HG02571 (cell line): ENCODE results near the gene CEP85.

Experiments used
- ATAC-seq: cut with Tn5 transposase; IDR thresholded peaks from one replicate; pipeline ENCODE4 v1.9.1; 2021; ENCODE audit warnings: mild to moderate bottlenecking, moderate library complexity; ENCODE audit not compliant: unreplicated experiment

The CEP85 gene, protein sequence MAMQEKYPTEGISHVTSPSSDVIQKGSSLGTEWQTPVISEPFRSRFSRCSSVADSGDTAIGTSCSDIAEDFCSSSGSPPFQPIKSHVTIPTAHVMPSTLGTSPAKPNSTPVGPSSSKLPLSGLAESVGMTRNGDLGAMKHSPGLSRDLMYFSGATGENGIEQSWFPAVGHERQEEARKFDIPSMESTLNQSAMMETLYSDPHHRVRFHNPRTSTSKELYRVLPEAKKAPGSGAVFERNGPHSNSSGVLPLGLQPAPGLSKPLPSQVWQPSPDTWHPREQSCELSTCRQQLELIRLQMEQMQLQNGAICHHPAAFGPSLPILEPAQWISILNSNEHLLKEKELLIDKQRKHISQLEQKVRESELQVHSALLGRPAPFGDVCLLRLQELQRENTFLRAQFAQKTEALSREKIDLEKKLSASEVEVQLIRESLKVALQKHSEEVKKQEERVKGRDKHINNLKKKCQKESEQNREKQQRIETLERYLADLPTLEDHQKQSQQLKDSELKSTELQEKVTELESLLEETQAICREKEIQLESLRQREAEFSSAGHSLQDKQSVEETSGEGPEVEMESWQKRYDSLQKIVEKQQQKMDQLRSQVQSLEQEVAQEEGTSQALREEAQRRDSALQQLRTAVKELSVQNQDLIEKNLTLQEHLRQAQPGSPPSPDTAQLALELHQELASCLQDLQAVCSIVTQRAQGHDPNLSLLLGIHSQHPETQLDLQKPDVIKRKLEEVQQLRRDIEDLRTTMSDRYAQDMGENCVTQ

DNA sequence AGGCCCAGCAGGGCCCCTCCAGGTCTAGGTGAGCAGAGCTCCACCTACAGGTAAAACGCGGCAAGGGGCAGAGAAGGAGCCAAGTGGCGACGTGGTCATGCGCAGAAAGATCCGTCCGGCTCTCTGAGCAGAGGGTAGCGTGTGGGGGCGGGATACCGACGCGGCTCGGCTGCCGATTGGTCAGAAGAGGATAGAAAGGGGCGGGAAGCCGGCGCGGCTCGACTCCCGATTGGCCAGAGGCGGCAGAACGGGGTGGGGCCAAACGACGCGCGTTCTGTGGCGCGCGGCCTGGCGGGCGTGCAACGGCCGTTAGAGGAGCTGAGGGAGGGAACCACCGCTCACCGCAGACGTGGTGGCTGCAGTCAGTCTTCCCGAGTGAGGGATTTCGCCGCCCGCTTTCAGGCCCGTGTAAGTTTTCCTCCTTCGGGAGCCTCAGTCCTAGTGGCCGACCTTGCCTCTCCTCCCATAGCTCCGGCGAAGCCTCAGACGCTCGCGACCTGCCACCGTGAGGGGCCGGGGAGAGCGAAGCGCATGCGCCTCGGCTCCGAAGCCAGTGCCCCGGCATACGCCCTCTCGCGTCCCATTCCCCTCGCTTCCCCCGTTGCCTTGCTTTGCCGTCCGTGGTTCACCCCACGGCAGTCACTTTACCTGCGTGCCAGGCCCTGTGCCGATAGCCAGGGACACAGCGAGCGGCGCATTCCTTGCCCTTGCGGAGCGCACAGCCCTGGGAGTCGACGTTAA is at the start of gene CEP85:
Gene CEP85 (plus strand): TSS at position 298 of the 741 bp plus-strand sequence. CDS start 5,584 bp downstream, outside the sequence.
- ATAC-seq = peak; percentile 84

DNA sequence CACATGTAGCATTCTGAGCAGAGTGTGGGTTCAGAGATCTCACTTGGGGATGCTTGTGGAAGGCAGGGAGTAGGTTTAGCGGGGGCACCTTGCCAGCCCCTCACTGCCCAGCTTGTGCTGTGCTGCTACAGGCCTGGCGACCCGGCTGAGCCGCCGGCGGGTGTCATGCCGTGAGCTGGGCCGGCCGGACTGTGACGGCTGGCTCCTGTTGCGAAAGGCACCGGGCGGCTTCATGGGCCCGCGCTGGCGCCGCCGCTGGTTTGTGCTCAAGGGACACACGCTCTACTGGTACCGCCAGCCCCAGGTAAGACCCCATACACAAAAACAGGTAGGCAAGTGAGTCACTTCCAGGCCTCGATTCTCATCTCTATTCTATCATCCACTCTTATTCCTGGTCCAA is 49.1 kb upstream of the CEP85 start:
- ATAC-seq = no peak

- no peak for ATAC-seq
Measured at GRCh38 chr1:26187882-26188281, 46.1 kb upstream of the CEP85 start.

- ATAC-seq = no peak
Measured at GRCh38 chr1:26188477-26188876, 45.5 kb upstream of the CEP85 start.

- ATAC-seq = no peak
Measured at GRCh38 chr1:26189331-26189730, 44.7 kb upstream of the CEP85 start.

- no peak for ATAC-seq
Measured at GRCh38 chr1:26189751-26190275, 44.2 kb upstream of the CEP85 start.

- no peak for ATAC-seq
Measured at GRCh38 chr1:26190373-26190987, 43.5 kb upstream of the CEP85 start, which contains the start of gene CATSPER4. TSS of gene CATSPER4 (plus strand) at chr1:26190602. CDS start at chr1:26190628, 26 bp downstream.

GRCh38 chr1:26191739-26192138 is 42.3 kb upstream of the CEP85 start:
- ATAC-seq = no peak

DNA sequence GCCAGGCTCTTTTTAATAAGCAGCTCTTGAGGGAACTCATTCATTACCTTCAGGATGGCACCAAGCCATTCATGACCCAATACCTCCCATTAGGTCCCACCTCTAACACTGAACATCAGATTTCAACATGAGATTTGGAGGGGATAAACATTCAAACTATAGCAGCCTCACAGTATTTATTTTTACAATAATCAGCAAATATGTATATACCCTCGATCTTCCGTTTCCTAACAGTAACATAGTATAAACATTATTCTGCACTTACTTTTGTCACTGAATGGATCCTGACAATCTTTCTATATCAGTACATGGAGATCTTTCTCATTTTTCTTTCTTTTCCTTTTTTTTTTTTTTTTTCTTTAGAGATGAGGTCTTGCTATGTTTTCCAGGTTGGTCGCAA is 38.2 kb upstream of the CEP85 start:
- no peak for ATAC-seq

GRCh38 chr1:26197301-26197700 is 36.7 kb upstream of the CEP85 start:
- ATAC-seq = no peak

- ATAC-seq = no peak
Measured at GRCh38 chr1:26197813-26198212, 36.2 kb upstream of the CEP85 start.

GRCh38 chr1:26200413-26200812 is 33.6 kb upstream of the CEP85 start:
- no peak for ATAC-seq

DNA sequence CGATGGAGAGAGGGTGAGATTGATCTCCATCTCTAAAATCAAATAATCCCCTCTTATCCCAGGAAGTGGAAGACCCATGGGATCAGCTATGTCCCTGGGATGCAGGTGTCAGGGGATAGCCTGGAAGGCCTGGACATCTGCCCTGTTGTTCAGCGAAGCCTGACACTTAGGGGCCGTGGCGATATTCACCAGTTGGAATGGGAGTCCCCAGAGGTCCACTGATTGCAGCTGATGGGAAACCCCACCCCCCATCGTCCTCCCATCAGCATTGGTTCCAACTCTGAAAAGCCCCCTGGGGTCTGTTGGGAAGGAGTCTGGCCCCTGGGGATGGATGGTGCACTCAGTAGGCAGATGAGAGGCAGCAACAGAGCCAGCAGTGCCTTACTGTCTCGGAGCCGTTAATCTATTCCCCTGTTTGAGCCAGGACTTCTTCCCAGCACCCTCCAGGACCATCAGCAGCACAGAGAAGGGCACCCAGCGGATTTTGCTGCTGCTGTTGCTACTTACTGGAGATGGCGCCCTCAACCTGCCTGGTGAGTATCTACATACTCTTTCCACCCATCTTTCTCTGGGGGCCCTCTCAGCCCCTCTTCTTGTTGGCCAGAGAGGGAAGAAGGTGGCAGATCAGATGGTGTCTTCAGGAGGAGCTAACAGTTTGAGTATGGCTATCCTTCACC is 30.2 kb upstream of the CEP85 start:
- no peak for ATAC-seq

GRCh38 chr1:26210147-26210870 is 23.7 kb upstream of the CEP85 start:
- no peak for ATAC-seq

- ATAC-seq = no peak
Measured at GRCh38 chr1:26212726-26213125, 21.3 kb upstream of the CEP85 start.

DNA sequence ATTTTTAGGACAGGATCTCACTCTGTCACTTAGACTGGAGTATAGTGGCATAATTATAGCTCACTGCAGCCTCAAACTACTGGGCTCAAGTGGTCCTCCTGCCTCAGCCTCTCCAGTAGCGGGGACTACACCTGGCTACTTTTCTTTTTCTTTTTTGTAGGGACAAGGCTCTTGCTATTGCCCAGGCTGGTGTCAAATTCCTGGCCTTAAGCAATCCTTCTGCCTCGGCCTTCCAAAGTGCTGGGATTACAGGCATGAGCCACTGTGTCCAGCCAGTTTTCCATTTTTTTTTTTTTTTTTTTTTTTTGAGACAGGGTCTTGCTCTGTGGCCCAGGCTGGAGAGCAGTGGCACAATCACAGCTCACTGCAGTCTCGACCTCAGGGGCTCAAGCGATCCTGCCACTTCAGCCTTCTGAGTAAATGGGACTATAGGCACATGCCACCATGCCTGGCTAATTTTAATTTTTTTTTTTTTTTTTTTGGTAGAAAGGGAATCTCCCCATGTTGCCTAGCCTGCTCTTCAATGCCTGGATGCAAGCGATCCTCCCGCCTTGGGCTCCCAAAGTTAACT is 20.6 kb upstream of the CEP85 start:
- ATAC-seq = no peak

GRCh38 chr1:26215246-26215645 is 18.8 kb upstream of the CEP85 start:
- ATAC-seq = no peak

DNA sequence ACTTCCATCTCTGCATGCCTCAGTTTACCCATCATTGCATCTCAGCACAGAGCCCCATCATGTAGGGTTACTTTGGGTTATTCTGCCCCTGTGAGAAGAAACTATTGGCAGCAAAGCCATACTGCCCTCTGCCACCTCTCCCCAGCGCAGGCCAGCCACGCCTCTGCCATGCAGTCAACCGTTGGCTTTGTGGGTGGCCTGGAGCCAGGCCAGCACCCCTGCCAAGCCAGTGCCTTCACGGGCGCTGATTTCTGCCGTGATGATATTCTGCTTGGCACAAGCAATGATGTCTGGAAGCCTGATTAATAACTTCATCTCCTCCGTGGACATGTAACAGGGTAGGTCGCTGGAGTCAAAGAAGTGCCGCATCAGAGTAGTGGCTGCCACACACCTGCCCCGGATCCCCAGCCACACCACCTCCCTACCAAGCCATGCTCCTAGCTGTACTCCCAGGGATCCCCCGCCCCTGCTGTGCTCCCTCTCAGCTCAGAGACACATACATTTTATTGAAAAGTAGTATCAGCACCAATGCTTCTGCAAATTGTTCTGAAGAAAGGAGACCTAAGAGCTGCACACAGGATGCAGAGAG is 15.0 kb upstream of the CEP85 start:
- no peak for ATAC-seq
